Measurements from ENCODE around the gene SERP2.
"Not testable (repeated sequence)": the region's sequence is repeated elsewhere in the genome, so short reads cannot be mapped to it uniquely, and the experiment has no call there.

SERP2 gene

GRCh38 chr13:44373601-44374347 is at the start of gene SERP2:
Gene SERP2, plus strand, starts transcription at chr13:44373824. Its CDS starts 202 bp downstream, at chr13:44374026.
- Histone ChIP-seq H3K27me3 (ENCODE audit: low read depth, low read length) (no peaks in the 10 kb centered on the region), H3K4me1 (ENCODE audit: control insufficient read depth in 1 of 2, insufficient read depth in 2 of 2, low read length in 2 of 2) (peaks cover 0 to 8% of the 10 kb centered on the region in 2 donors), H3K9me3 (ENCODE audit: control insufficient read depth in 1 of 2, low read length in 2 of 2) (no peaks in the 10 kb centered on the region), H3K4me3 (ENCODE audit: low read depth in 1 of 2, low read length in 2 of 2) (peak within 1 kb of the TSS; percentile 54 to 79), H3K36me3 (ENCODE audit: control insufficient read depth in 1 of 2, insufficient read depth in 2 of 2, low read length in 2 of 2) (no peaks in the 10 kb centered on the region), H3K27ac (ENCODE audit: low read length) (no peak within 1 kb of the TSS)

DNA sequence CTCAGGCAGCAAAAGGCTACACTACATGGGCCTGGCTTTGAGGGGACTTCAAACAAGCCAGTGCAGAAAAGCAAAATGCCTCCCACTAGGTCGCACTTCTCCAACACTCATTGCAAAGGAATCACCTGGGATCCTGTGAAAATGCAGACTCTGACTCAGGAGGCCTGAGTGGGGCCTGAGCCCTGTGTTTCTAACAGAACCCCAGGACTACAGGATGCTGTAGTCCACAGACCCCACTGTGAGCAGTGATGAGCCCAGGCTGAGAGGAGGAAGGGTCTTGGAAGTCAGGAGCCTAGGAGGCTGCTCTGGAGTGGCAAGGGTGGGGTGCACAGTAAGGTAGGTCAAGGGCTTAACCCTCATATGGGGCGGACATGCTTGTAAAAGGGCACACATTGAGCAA is 46.7 kb upstream of the SERP2 start:
- H3K27me3 ChIP-seq (ENCODE audit: low read depth, low read length): no peaks in the 10 kb centered on the region
- H3K4me3 ChIP-seq (ENCODE audit: low read depth in 1 of 2, low read length in 2 of 2): no peak overlapping the region
- H3K9me3 ChIP-seq (ENCODE audit: control insufficient read depth in 1 of 2, low read length in 2 of 2): peaks cover 0 to 1% of the 10 kb centered on the region in 2 donors
- no peaks in the 10 kb centered on the region for H3K36me3 ChIP-seq (ENCODE audit: control insufficient read depth in 1 of 2, insufficient read depth in 2 of 2, low read length in 2 of 2)
- no peak overlapping the region for H3K27ac ChIP-seq (ENCODE audit: low read length)
- H3K4me1 ChIP-seq (ENCODE audit: control insufficient read depth in 1 of 2, insufficient read depth in 2 of 2, low read length in 2 of 2): peaks cover 2 to 7% of the 10 kb centered on the region in 2 donors

DNA sequence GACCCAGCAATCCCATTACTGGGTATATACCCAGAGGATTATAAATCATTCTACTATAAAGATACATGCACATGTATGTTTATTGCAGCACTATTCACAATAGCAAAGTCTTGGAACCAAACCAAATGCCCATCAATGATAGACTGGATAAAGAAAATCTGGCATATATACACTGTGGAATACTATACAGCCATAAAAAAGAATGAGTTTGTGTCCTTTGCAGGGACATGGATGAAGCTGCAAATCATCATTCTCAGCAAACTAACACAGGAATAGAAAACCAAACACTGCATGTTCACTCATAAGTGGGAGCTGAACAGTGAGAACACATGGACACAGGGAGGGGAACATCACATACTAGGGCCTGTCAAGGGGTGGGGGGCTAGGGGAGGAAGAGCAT is 44.6 kb upstream of the SERP2 start:
- not testable (repeated sequence) for H3K4me3 ChIP-seq (ENCODE audit: low read depth in 1 of 2, low read length in 2 of 2); H3K9me3 ChIP-seq (ENCODE audit: control insufficient read depth in 1 of 2, low read length in 2 of 2); H3K27me3 ChIP-seq (ENCODE audit: low read depth, low read length); H3K27ac ChIP-seq (ENCODE audit: low read length); H3K36me3 ChIP-seq (ENCODE audit: control insufficient read depth in 1 of 2, insufficient read depth in 2 of 2, low read length in 2 of 2)
- H3K4me1 ChIP-seq (ENCODE audit: control insufficient read depth in 1 of 2, insufficient read depth in 2 of 2, low read length in 2 of 2): peaks cover 7 to 14% of the 10 kb centered on the region in 2 donors

- no peak overlapping the region for H3K27ac ChIP-seq (ENCODE audit: low read length)
- H3K36me3 ChIP-seq (ENCODE audit: control insufficient read depth in 1 of 2, insufficient read depth in 2 of 2, low read length in 2 of 2): no peaks in the 10 kb centered on the region
- no peaks in the 10 kb centered on the region for H3K27me3 ChIP-seq (ENCODE audit: low read depth, low read length)
- no peak overlapping the region for H3K4me3 ChIP-seq (ENCODE audit: low read depth in 1 of 2, low read length in 2 of 2)
- H3K9me3 ChIP-seq (ENCODE audit: control insufficient read depth in 1 of 2, low read length in 2 of 2): no peaks in the 10 kb centered on the region
- H3K4me1 ChIP-seq (ENCODE audit: control insufficient read depth in 1 of 2, insufficient read depth in 2 of 2, low read length in 2 of 2): peaks cover 7 to 14% of the 10 kb centered on the region in 2 donors
Measured at GRCh38 chr13:44329909-44330545, 43.6 kb upstream of the SERP2 start.

DNA sequence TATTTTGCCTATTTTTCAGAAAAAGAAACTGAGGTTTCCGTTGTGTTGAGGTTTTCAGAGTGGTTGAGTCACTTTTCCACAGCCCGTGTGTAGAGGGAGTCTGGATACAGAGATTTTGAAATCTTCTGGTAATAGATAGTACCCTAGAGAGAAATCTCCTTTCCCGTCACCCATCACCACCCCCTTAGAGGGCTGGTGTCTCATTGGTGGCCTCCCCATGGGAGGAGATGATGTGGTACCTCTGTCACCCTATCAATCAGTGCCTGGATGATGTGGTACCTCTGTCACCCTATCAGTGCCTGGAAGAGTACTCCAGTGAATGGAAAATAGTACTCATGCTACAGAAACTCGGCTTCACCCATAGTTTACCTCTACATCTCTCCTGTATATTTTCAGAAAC is 42.2 kb upstream of the SERP2 start:
- Histone ChIP-seq H3K4me3 (ENCODE audit: low read depth in 1 of 2, low read length in 2 of 2) (no peak overlapping the region), H3K4me1 (ENCODE audit: control insufficient read depth in 1 of 2, insufficient read depth in 2 of 2, low read length in 2 of 2) (peaks cover 7 to 14% of the 10 kb centered on the region in 2 donors), H3K36me3 (ENCODE audit: control insufficient read depth in 1 of 2, insufficient read depth in 2 of 2, low read length in 2 of 2) (no peaks in the 10 kb centered on the region), H3K9me3 (ENCODE audit: control insufficient read depth in 1 of 2, low read length in 2 of 2) (no peaks in the 10 kb centered on the region), H3K27me3 (ENCODE audit: low read depth, low read length) (no peaks in the 10 kb centered on the region), H3K27ac (ENCODE audit: low read length) (peak overlapping the region; percentile 70)

DNA sequence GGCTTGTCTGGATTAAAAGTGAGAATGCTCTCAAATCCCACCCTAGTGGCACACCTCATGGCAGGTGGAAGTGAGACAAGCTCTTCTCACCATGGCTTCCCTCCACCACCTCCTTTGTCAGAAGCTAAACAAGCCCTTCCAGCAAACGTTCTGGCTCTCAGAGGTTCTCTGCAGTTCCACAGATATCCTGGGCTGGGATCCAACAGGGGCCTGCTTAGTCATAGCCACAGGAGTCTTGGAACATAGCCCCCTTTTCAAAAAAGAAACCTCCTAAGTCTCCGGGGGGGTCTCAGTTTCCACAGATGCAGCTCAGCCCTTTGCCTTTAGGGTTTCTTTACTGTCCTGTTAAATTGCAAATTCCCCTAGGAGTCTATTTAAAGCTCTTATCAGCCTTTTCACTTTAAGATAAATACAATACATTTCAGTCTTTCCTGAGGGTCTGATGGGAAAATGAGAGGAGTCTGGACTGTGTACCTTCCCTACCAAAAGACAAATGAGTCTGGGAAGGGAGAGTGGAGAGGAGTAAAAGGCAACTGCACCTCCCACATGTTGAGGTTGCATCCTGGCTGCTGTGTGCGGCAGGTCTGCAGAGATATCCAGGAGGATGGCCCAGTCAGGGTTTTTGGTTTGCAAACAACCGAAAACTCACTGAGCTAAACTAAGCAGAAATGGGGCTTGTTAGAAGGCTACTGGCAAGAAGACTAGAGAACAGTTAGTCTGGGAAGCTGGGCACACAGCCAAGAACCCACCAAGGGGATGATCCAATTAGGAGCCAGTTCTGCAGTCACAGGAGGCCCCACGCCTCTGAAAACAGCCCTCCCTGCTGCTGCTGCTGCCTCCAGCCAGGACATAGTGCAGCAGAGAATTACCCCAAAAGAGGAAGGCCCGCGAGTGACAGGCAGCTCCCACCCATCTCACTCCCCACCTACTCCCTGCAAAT is 41.4 kb upstream of the SERP2 start:
- H3K36me3 ChIP-seq (ENCODE audit: control insufficient read depth in 1 of 2, insufficient read depth in 2 of 2, low read length in 2 of 2): no peaks in the 10 kb centered on the region
- no peaks in the 10 kb centered on the region for H3K27me3 ChIP-seq (ENCODE audit: low read depth, low read length)
- peak overlapping the region; percentile 70 for H3K27ac ChIP-seq (ENCODE audit: low read length)
- no peaks in the 10 kb centered on the region for H3K9me3 ChIP-seq (ENCODE audit: control insufficient read depth in 1 of 2, low read length in 2 of 2)
- no peak overlapping the region for H3K4me3 ChIP-seq (ENCODE audit: low read depth in 1 of 2, low read length in 2 of 2)
- H3K4me1 ChIP-seq (ENCODE audit: control insufficient read depth in 1 of 2, insufficient read depth in 2 of 2, low read length in 2 of 2): peaks cover 7 to 14% of the 10 kb centered on the region in 2 donors

DNA sequence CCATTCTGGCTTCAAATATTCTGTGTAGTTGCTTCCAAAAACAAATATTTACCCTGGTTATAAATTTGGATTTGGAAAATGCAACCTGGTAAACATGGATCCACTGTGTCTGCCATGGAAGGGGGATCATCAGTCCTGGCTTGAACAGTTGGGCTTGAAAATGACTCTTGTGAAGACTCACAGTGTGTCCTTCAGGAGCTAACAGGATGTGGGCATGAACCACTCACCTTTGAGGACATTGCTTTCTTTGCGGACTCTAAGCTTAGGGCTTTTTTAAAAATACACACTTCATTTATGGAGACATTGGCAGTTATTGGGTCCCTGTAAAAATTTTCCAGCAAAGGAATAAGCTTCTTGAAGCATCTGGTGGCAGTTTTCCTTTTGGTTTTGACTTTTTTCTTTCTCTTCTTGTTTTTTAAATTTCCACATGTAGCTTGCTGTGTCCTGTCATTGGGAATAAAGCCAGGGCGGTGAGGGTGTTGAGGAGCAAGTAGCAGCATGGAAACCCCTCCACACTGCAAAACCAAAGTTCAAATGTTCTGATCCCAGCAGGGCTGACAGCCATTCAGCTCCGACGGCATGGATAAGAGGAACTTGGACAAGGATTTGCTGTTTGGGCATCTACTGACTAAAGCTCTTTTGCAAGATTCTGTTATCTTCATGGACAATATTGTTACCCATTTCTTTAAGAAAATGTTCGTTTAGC is 39.5 kb upstream of the SERP2 start:
- Histone ChIP-seq H3K27me3 (ENCODE audit: low read depth, low read length) (no peaks in the 10 kb centered on the region), H3K36me3 (ENCODE audit: control insufficient read depth in 1 of 2, insufficient read depth in 2 of 2, low read length in 2 of 2) (no peaks in the 10 kb centered on the region), H3K9me3 (ENCODE audit: control insufficient read depth in 1 of 2, low read length in 2 of 2) (no peaks in the 10 kb centered on the region), H3K27ac (ENCODE audit: low read length) (no peak overlapping the region), H3K4me1 (ENCODE audit: control insufficient read depth in 1 of 2, insufficient read depth in 2 of 2, low read length in 2 of 2) (peaks cover 7 to 14% of the 10 kb centered on the region in 2 donors), H3K4me3 (ENCODE audit: low read depth in 1 of 2, low read length in 2 of 2) (no peak overlapping the region)

- Histone ChIP-seq H3K4me1 (ENCODE audit: control insufficient read depth in 1 of 2, insufficient read depth in 2 of 2, low read length in 2 of 2) (peaks cover 7 to 14% of the 10 kb centered on the region in 2 donors), H3K4me3 (ENCODE audit: low read depth in 1 of 2, low read length in 2 of 2) (no peak overlapping the region)
Measured at GRCh38 chr13:44334751-44335150, 38.9 kb upstream of the SERP2 start.

GRCh38 chr13:44336934-44337333 is 36.7 kb upstream of the SERP2 start:
- H3K9me3 ChIP-seq (ENCODE audit: control insufficient read depth in 1 of 2, low read length in 2 of 2): no peaks in the 10 kb centered on the region
- no peaks in the 10 kb centered on the region for H3K36me3 ChIP-seq (ENCODE audit: control insufficient read depth in 1 of 2, insufficient read depth in 2 of 2, low read length in 2 of 2)
- no peak overlapping the region for H3K27ac ChIP-seq (ENCODE audit: low read length)
- H3K4me1 ChIP-seq (ENCODE audit: control insufficient read depth in 1 of 2, insufficient read depth in 2 of 2, low read length in 2 of 2): peaks cover 0 to 12% of the 10 kb centered on the region in 2 donors
- H3K4me3 ChIP-seq (ENCODE audit: low read depth in 1 of 2, low read length in 2 of 2): no peak overlapping the region
- H3K27me3 ChIP-seq (ENCODE audit: low read depth, low read length): no peaks in the 10 kb centered on the region

More at GRCh38 chr13:44334751-44335150, 38.9 kb upstream of the SERP2 start:
- Histone ChIP-seq H3K27me3 (ENCODE audit: low read depth, low read length) (no peaks in the 10 kb centered on the region), H3K27ac (ENCODE audit: low read length) (no peak overlapping the region), H3K9me3 (ENCODE audit: control insufficient read depth in 1 of 2, low read length in 2 of 2) (no peaks in the 10 kb centered on the region), H3K36me3 (ENCODE audit: control insufficient read depth in 1 of 2, insufficient read depth in 2 of 2, low read length in 2 of 2) (no peaks in the 10 kb centered on the region)

DNA sequence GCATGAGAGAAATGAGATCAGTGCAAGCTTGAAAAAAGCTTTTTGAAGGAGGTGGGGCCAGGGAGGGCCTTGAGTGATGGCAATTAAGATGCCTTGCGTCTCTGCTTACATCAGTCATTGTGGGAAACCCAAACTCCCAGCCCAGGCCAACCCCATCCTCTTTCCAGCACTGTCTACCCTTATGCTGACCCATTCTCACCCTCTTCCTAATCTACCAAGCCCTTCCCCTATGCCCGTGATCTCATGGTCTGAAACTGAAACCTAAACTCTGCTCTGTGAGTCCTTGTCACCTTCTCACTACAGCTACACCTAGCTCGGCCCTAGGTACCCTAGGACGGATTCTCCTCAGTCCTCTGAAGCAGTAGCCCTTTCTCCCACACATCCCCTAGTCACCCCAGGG is 36.0 kb upstream of the SERP2 start:
- H3K9me3 ChIP-seq (ENCODE audit: control insufficient read depth in 1 of 2, low read length in 2 of 2): no peaks in the 10 kb centered on the region
- H3K4me3 ChIP-seq (ENCODE audit: low read depth in 1 of 2, low read length in 2 of 2): no peak overlapping the region
- no peaks in the 10 kb centered on the region for H3K27me3 ChIP-seq (ENCODE audit: low read depth, low read length)
- H3K36me3 ChIP-seq (ENCODE audit: control insufficient read depth in 1 of 2, insufficient read depth in 2 of 2, low read length in 2 of 2): no peaks in the 10 kb centered on the region
- H3K4me1 ChIP-seq (ENCODE audit: control insufficient read depth in 1 of 2, insufficient read depth in 2 of 2, low read length in 2 of 2): peaks cover 0 to 6% of the 10 kb centered on the region in 2 donors
- no peak overlapping the region for H3K27ac ChIP-seq (ENCODE audit: low read length)
